Heart right ventricle (tissue), 16 donors: ENCODE data around the gene CXCR2. TPM values are rescaled to one million over a fixed set of nuclear protein-coding genes. Genes with fewer than 3 reads are reported as not detected.

Experiments used
- ATAC-seq, 8 donors: fragments of 200-7000 bp; cut with Tn5 transposase; one replicate each; pipeline ENCODE4 v1.9.1; 2020; ENCODE audit warnings: mild to moderate bottlenecking in 8 of 8, moderate library complexity in 8 of 8, moderate number of reproducible peaks in 1 of 8
- DNase-seq, 2 donors: peaks; one replicate each; pipeline ENCODE4 v3.0.0-alpha.2; 2020
- H3K27ac ChIP-seq, 10 donors: fragments of 200-600 bp; sonication (generic) in 2 of 10; one replicate each; pipeline versions ENCODE4 v1.5.0 to v1.8.0; 2020 to 2022; ENCODE audit warnings: mild to moderate bottlenecking in 3 of 10
- H3K27me3 ChIP-seq, 7 donors: fragments of 200-600 bp; one replicate each; pipeline ENCODE4 v1.8.0; 2021 to 2022; ENCODE audit warnings: mild to moderate bottlenecking in 2 of 7
- H3K36me3 ChIP-seq, 9 donors: fragments of 200-600 bp; sonication (generic) in 1 of 9; one replicate each; pipeline versions ENCODE4 v1.5.0 to v1.8.0; 2020 to 2022; ENCODE audit warnings: mild to moderate bottlenecking in 2 of 9
- H3K4me1 ChIP-seq, 9 donors: fragments of 200-600 bp; sonication (generic) in 1 of 9; one replicate each; pipeline versions ENCODE4 v1.5.0 to v1.8.0; 2020 to 2022; ENCODE audit warnings: mild to moderate bottlenecking in 4 of 9
- H3K4me3 ChIP-seq, 10 donors: fragments of 200-600 bp; sonication (generic) in 2 of 10; one replicate each; pipeline versions ENCODE4 v1.5.0 to v1.8.0; 2020 to 2022; ENCODE audit warnings: mild to moderate bottlenecking in 7 of 10, moderate library complexity in 2 of 10
- H3K9me3 ChIP-seq, 11 donors: fragments of 200-600 bp in 10 of 11; sonication (generic) in 2 of 11; one replicate each; pipeline versions ENCODE4 v1.5.0 to v1.8.0; 2013 to 2022; ENCODE audit warnings: mild to moderate bottlenecking in 2 of 11, control low read depth in 1 of 11, moderate library complexity in 1 of 11
- WGBS, 2 donors: extraction: QIAGEN DNeasy Blood & Tissue Kit; methylation state at CpG; one replicate each; pipeline ENCODE4 v1.1.7; 2013; ENCODE audit warnings: inconsistent platforms in 1 of 2; 5-methylcytosine and 5-hydroxymethylcytosine counted together
- intact Hi-C, 10 donors: fragments of 100-400 bp; cut with DNase I; formaldehyde crosslinking; loops; one replicate each; pipeline versions ENCODE4 v1.11.1 to v1.14.2; 2022
- polyA plus RNA-seq, 2 donors: library from polyadenylated mRNA; stranded (reverse); fragments of 200-250 nt; gene quantifications; one replicate each; pipeline ENCODE4 v1.2.3, GENCODE V29; 2013
- total RNA-seq, 10 donors: library from RNA; stranded (reverse); fragmentation: NEBNext Ultra II Directional in 3 of 10; extraction: Animal tissue kit (Norgen Biotek cat#: 25700) in 3 of 10; gene quantifications; one replicate each; pipeline versions ENCODE4 v1.2.1 to v1.2.4, GENCODE V29; 2021 to 2023
- TF ChIP-seq, protein P1 (sequence below), 9 donors: fragments of 200-600 bp; sonication (generic) in 2 of 9; IDR thresholded peaks; one replicate each; pipeline versions ENCODE4 v1.5.0 to v1.8.0; 2021 to 2022; ENCODE audit warnings: antibody characterized with exemption in 9 of 9, mild to moderate bottlenecking in 5 of 9, moderate library complexity in 1 of 9
- donor health status: Arrhythmogenic right ventricular cardiomyopathy.
- donor health status: ischemic (EF 13 %, LVEDD 7.1; RV severe dilation, severe dysfunction).
- donor health status: healthy with polysubstance abuse.
- donor health status: DM: no; HTN: yes; CAD: no.
- donor health status: DM: no; HTN: no; CAD: no.
- donor health status: ischemic (EF 25% LVEDD 6.9; RV normal size, moderate dysfunction).
- donor health status: ischemic (EF 25% LVEDD 5.7; RV mildly dilated, moderate dysfunction).
- donor health status: healthy.
- donor health status: DM: yes; HTN: yes; CAD: no.
- donor health status: Ischemic cardiomyopathy.
- donor health status: ischemic (EF 35%, LVEDD 5.7; RV mildly dilated, moderate dysfunction).
- donor health status: nonischemic (EF 11% LVEDD 7.7; RV severe dilation, severe dysfunction).
- donor health status: DM: yes; HTN: yes; CAD: no.
- donor health status: PGD.
- donor health status: ischemic (EF 29% LVEDD 5.4; RV normal size, mild dysfunction).
- donor health status: nonischemic (EF 23%, LVEDD 6.1; RV moderate dilation, normal function).

CXCR2 gene
- total and polyA plus RNA-seq, 12 donors = 0.07 to 2.7 (median 0.67) TPM

DNA sequence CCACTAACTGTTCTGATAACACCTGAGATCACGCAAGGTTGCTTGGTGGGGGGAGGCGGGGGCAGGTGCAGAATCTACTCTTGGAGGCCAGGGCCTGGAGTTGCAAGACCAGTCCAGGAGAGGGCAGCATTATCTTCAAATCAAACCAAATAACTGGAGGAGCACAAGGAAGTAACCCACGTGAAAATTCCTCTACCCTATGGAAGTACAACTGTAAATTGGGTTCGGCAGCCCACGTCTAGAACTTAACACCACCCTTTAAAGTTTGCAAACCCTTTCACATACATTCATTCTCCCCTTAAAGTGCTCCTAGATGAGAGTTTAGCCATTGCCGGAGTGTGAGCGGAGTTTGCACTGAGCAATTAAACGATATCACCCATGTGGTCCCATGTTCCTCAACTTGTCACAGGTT lies 60.5 kb downstream of the CXCR2 start:
- intact Hi-C loops = loop anchor here in 7 of 10 donors (1.0 to 10.0 kb wide), 8 partner anchors 30 to 278 kb away; partner anchors contain the start of genes CATIP (in 4 of the 7), AAMP (in 1 of the 7), ARPC2 (in 1 of the 7) and PNKD (in 1 of the 7)
- 36 to 37% methylated on average over 8 of the region's 8 CpGs for WGBS, 2 donors
- H3K27ac ChIP-seq = no peak overlapping the region
- ATAC-seq = peak; percentile 74 to 94 (median 90)
- H3K4me1 ChIP-seq = peaks cover 0 to 10% (median 8%) of the 10 kb centered on the region in 9 donors
- H3K4me3 ChIP-seq = no peak overlapping the region
- H3K27me3 ChIP-seq = no peaks in the 10 kb centered on the region
- TF ChIP-seq, protein P1, sequence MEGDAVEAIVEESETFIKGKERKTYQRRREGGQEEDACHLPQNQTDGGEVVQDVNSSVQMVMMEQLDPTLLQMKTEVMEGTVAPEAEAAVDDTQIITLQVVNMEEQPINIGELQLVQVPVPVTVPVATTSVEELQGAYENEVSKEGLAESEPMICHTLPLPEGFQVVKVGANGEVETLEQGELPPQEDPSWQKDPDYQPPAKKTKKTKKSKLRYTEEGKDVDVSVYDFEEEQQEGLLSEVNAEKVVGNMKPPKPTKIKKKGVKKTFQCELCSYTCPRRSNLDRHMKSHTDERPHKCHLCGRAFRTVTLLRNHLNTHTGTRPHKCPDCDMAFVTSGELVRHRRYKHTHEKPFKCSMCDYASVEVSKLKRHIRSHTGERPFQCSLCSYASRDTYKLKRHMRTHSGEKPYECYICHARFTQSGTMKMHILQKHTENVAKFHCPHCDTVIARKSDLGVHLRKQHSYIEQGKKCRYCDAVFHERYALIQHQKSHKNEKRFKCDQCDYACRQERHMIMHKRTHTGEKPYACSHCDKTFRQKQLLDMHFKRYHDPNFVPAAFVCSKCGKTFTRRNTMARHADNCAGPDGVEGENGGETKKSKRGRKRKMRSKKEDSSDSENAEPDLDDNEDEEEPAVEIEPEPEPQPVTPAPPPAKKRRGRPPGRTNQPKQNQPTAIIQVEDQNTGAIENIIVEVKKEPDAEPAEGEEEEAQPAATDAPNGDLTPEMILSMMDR (IDR thresholded peaks at IDR 0.05) = peak; percentile 56 to 90 (median 83)
- peak; percentile 30 to 69 for DNase-seq
- no peaks in the 10 kb centered on the region for H3K9me3 ChIP-seq
- H3K36me3 ChIP-seq = no peaks in the 10 kb centered on the region

Other genes starting within 250 kb of the CXCR2 start
- gene TNS1, start 123.0 kb upstream of the CXCR2 start, total RNA-seq = 100 to 1,000 TPM; 583 to 844 (median 738) TPM
- 100 to 1,000 TPM in 1 of 2 donors, 10 to 100 TPM in 1; 64.6 to 244 TPM for gene TNS1, start 123.0 kb upstream of the CXCR2 start, polyA plus RNA-seq
- under 1 TPM in 1 of 10 donors, not detected in 9; 0.21 TPM for gene RUFY4, start 56.8 kb upstream of the CXCR2 start, total RNA-seq
- not detected for gene RUFY4, start 56.8 kb upstream of the CXCR2 start, polyA plus RNA-seq
- 1 to 10 TPM in 2 of 10 donors, under 1 TPM in 8; 0.15 to 2.6 (median 0.47) TPM for gene CXCR1, start 40.9 kb downstream of the CXCR2 start, total RNA-seq
- gene CXCR1, start 40.9 kb downstream of the CXCR2 start, polyA plus RNA-seq = under 1 TPM in 1 of 2 donors, not detected in 1; 0.10 TPM
- gene ARPC2, start 91.2 kb downstream of the CXCR2 start, total RNA-seq = 100 to 1,000 TPM; 120 to 213 (median 134) TPM
- 100 to 1,000 TPM in 1 of 2 donors, 10 to 100 TPM in 1; 58.5 to 176 TPM for gene ARPC2, start 91.2 kb downstream of the CXCR2 start, polyA plus RNA-seq
- gene GPBAR1, start 135.0 kb downstream of the CXCR2 start, total RNA-seq = 1 to 10 TPM in 7 of 10 donors, under 1 TPM in 3; 0.36 to 3.7 (median 1.3) TPM
- gene GPBAR1, start 135.0 kb downstream of the CXCR2 start, polyA plus RNA-seq = 1 to 10 TPM; 1.8 to 2.3 TPM
- gene AAMP, start 144.1 kb downstream of the CXCR2 start, total RNA-seq = 10 to 100 TPM; 45.9 to 65.1 (median 57.5) TPM
- gene AAMP, start 144.1 kb downstream of the CXCR2 start, polyA plus RNA-seq = 100 to 1,000 TPM in 1 of 2 donors, 10 to 100 TPM in 1; 33.4 to 116 TPM
- 10 to 100 TPM; 56.9 to 91.1 (median 74.2) TPM for gene PNKD, start 144.5 kb downstream of the CXCR2 start, total RNA-seq
- gene PNKD, start 144.5 kb downstream of the CXCR2 start, polyA plus RNA-seq = 100 to 1,000 TPM in 1 of 2 donors, 10 to 100 TPM in 1; 76.7 to 138 TPM
- gene TMBIM1, start 166.5 kb downstream of the CXCR2 start, total RNA-seq = 100 to 1,000 TPM in 7 of 10 donors, 10 to 100 TPM in 3; 85.3 to 151 (median 110) TPM
- gene TMBIM1, start 166.5 kb downstream of the CXCR2 start, polyA plus RNA-seq = 100 to 1,000 TPM in 1 of 2 donors, 10 to 100 TPM in 1; 30.9 to 139 TPM
- not detected for gene CATIP, start 230.8 kb downstream of the CXCR2 start, total RNA-seq
- gene CATIP, start 230.8 kb downstream of the CXCR2 start, polyA plus RNA-seq = under 1 TPM in 1 of 2 donors, not detected in 1; 0.04 TPM